Adrenal gland (tissue), 5 donors: ENCODE measurements around the gene CDH12.

ENCODE experiments used
- POLR2A ChIP-seq, 2 donors: fragments of 450-650 bp; IDR thresholded peaks; one replicate each; pipeline ENCODE4 v1.6.1; 2017; ENCODE audit warnings: antibody characterized with exemption in 2 of 2, mild to moderate bottlenecking in 2 of 2, moderate library complexity in 1 of 2
- TF ChIP-seq, protein P1 (sequence below), 6 experiments: fragments of 450-650 bp in 4 of 6; fragments of 200-600 bp in 2 of 6; sonication (generic) in 1 of 6; IDR thresholded peaks; 1 replicate in 5 of 6; 2 replicates in 1 of 6; pipeline versions ENCODE4 v1.5.1 to v1.8.0; 2016 to 2021; ENCODE audit warnings: antibody characterized with exemption in 6 of 6, mild to moderate bottlenecking in 2 of 6, moderate library complexity in 1 of 6
- donor health status: DM: no; HTN: no; CAD: no.

- TF ChIP-seq, protein P1, sequence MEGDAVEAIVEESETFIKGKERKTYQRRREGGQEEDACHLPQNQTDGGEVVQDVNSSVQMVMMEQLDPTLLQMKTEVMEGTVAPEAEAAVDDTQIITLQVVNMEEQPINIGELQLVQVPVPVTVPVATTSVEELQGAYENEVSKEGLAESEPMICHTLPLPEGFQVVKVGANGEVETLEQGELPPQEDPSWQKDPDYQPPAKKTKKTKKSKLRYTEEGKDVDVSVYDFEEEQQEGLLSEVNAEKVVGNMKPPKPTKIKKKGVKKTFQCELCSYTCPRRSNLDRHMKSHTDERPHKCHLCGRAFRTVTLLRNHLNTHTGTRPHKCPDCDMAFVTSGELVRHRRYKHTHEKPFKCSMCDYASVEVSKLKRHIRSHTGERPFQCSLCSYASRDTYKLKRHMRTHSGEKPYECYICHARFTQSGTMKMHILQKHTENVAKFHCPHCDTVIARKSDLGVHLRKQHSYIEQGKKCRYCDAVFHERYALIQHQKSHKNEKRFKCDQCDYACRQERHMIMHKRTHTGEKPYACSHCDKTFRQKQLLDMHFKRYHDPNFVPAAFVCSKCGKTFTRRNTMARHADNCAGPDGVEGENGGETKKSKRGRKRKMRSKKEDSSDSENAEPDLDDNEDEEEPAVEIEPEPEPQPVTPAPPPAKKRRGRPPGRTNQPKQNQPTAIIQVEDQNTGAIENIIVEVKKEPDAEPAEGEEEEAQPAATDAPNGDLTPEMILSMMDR (IDR thresholded peaks at IDR 0.05): no peak
- no peak for TF ChIP-seq POLR2A (IDR thresholded peaks at IDR 0.05)
Observed at GRCh38 chr5:22372826-22373660, 480.1 kb downstream of the CDH12 start.
